AG10803 (cell line): ENCODE results near the gene RND2.

Source experiments
- DNase-seq: peaks from one replicate; pipeline ENCODE4 v3.0.0; 2010; ENCODE audit warnings: low read depth
- H3K4me3 ChIP-seq: 2 replicates; pipeline ENCODE4 v1.5.1; 2011; ENCODE audit warnings: mild to moderate bottlenecking, low read length, control low read depth
- CTCF ChIP-seq: conservative IDR thresholded peaks from 2 replicates; pipeline ENCODE4 v1.5.1; 2011; ENCODE audit warnings: mild to moderate bottlenecking, low read length, control low read depth, inconsistent platforms

The RND2 gene

GRCh38 chr17:43031666-43032065 is 6.6 kb downstream of the RND2 start:
- no peak overlapping the region for H3K4me3 ChIP-seq
- no peak for DNase-seq
- no peak for TF ChIP-seq CTCF

GRCh38 chr17:43033948-43034881 is 9.2 kb downstream of the RND2 start:
- no peak for DNase-seq
- H3K4me3 ChIP-seq: no peak overlapping the region

GRCh38 chr17:43034894-43035293 is 9.9 kb downstream of the RND2 start:
- no peak for DNase-seq
- no peak overlapping the region for H3K4me3 ChIP-seq
- TF ChIP-seq CTCF: no peak

More at GRCh38 chr17:43033948-43034881, 9.2 kb downstream of the RND2 start:
- no peak for TF ChIP-seq CTCF

- no peak for TF ChIP-seq CTCF
- no peak for DNase-seq
- no peak overlapping the region for H3K4me3 ChIP-seq
These were observed 14.6 kb downstream of the RND2 start for GRCh38 chr17:43039646-43040045.

GRCh38 chr17:43040655-43041054 is 15.6 kb downstream of the RND2 start:
- H3K4me3 ChIP-seq: no peak overlapping the region
- TF ChIP-seq CTCF: no peak
- DNase-seq: no peak

GRCh38 chr17:43042025-43042628 is 17.1 kb downstream of the RND2 start:
- TF ChIP-seq CTCF: no peak
- peak; percentile 8 for DNase-seq

GRCh38 chr17:43043307-43043706 is 18.3 kb downstream of the RND2 start:
- peak; percentile 21 for DNase-seq
- no peak for TF ChIP-seq CTCF
- H3K4me3 ChIP-seq: no peak overlapping the region

More at GRCh38 chr17:43042025-43042628, 17.1 kb downstream of the RND2 start:
- H3K4me3 ChIP-seq: no peak overlapping the region
